ENCODE measurements around the gene ZNF106. TPM values are rescaled to one million over a fixed set of nuclear protein-coding genes. Genes with fewer than 3 reads are reported as not detected.

Gene ZNF106
- total RNA-seq, 1 donor from 2014 or later = 56.3 TPM

DNA sequence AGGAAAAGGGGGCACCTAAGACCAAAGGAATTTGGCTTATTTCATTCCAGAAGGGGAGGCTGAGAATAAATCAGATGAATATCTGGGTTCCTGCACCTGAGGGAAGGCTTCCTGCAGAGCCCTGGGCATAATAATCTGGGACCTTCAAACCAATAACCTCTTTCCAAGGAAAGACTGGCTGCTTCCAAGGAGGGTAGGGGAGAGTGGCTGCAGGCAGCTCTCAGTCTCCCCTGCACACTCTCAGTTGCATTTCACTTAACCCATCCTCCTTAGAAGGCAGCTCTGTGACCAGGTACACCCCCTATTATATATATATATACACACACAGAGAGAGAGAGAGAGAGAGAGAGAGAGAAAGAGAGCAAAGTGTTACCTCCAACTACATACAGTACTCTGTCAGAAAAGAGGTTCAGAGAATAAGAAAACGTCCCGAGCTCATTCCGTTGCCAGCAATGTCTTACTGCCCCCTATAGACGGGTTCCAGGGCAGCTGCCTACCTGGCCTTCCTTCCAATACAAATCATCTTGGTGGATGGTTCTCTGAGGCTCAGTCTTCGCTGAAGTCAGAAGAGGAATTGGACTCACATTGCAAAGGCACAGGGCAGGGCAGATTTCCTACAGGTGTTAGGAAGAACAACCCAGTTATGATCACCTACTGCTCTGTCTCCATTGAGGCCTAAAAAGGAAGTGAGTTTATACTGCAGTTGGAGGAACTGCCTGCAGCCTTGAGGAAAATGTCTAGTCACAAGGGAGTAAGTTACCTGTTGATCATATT, 105.5 kb downstream of the ZNF106 start:
- TF ChIP-seq, protein P1, sequence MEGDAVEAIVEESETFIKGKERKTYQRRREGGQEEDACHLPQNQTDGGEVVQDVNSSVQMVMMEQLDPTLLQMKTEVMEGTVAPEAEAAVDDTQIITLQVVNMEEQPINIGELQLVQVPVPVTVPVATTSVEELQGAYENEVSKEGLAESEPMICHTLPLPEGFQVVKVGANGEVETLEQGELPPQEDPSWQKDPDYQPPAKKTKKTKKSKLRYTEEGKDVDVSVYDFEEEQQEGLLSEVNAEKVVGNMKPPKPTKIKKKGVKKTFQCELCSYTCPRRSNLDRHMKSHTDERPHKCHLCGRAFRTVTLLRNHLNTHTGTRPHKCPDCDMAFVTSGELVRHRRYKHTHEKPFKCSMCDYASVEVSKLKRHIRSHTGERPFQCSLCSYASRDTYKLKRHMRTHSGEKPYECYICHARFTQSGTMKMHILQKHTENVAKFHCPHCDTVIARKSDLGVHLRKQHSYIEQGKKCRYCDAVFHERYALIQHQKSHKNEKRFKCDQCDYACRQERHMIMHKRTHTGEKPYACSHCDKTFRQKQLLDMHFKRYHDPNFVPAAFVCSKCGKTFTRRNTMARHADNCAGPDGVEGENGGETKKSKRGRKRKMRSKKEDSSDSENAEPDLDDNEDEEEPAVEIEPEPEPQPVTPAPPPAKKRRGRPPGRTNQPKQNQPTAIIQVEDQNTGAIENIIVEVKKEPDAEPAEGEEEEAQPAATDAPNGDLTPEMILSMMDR (IDR thresholded peaks at IDR 0.05; ENCODE audit: unreplicated experiment) = peak; percentile 61
- H3K4me1 Mint-ChIP-seq (ENCODE audit: unreplicated experiment) = peaks cover 46% of the 10 kb centered on the region
- H3K9me3 Mint-ChIP-seq (ENCODE audit: unreplicated experiment) = no peaks in the 10 kb centered on the region
- peak overlapping the region; percentile 78 for H3K27ac Mint-ChIP-seq (ENCODE audit: unreplicated experiment)
- peaks cover 3% of the 10 kb centered on the region for H3K27me3 Mint-ChIP-seq (ENCODE audit: unreplicated experiment)
- no peaks in the 10 kb centered on the region for H3K36me3 Mint-ChIP-seq (ENCODE audit: low read depth, unreplicated experiment)
- peak; percentile 62 for DNase-seq (ENCODE audit: low spot score)
- no peak overlapping the region for H3K4me3 Mint-ChIP-seq (ENCODE audit: unreplicated experiment)

DNA sequence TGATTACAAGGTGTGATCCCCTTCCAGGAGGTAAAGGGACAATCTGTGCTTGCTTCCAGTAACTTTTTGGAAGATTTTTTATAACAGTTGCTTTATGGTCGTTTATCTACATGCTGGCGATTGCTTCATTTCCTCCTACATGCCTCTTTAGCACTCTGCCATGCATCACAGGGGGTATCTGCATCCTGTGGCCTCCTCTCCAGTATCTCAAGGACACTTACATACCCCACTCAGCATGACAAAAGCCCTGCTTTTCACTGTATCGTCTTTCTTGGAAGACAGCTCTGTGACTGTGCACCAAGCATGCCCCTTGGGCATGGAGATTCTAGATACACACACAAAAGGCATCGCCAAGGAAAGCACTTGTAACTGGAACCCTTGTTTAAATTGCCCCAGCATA, 106.3 kb downstream of the ZNF106 start:
- no peaks in the 10 kb centered on the region for H3K9me3 Mint-ChIP-seq (ENCODE audit: unreplicated experiment)
- DNase-seq (ENCODE audit: low spot score) = no peak
- H3K4me3 Mint-ChIP-seq (ENCODE audit: unreplicated experiment) = no peak overlapping the region
- peaks cover 2% of the 10 kb centered on the region for H3K27me3 Mint-ChIP-seq (ENCODE audit: unreplicated experiment)
- no peak overlapping the region for H3K27ac Mint-ChIP-seq (ENCODE audit: unreplicated experiment)
- H3K4me1 Mint-ChIP-seq (ENCODE audit: unreplicated experiment) = peaks cover 46% of the 10 kb centered on the region
- H3K36me3 Mint-ChIP-seq (ENCODE audit: low read depth, unreplicated experiment) = no peaks in the 10 kb centered on the region
- TF ChIP-seq, protein P1 (IDR thresholded peaks at IDR 0.05; ENCODE audit: unreplicated experiment) = no peak

DNA sequence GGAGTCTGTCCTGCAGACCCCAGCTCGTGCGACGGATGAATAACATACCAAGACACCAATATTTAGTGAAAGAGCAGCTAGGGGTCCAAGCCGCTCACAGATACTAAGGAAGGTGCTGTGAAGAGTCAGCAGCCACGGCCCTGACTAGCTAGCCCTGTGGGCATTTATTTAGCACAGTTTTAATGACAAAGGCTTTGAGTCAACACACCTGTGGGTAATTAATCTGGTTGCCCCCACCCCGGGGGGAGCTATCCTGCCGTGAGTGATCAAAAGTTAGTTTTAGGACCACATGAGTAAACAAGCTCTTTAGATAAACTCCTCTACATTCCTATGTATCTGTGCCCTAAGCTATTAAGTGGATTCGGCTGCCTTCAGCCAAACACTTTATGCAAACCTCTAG, 112.9 kb downstream of the ZNF106 start:
- no peak for DNase-seq (ENCODE audit: low spot score)
- Mint-ChIP-seq H3K4me1 (ENCODE audit: unreplicated experiment) (no peaks in the 10 kb centered on the region), H3K36me3 (ENCODE audit: low read depth, unreplicated experiment) (peaks cover 7% of the 10 kb centered on the region), H3K9me3 (ENCODE audit: unreplicated experiment) (peaks cover 8% of the 10 kb centered on the region), H3K4me3 (ENCODE audit: unreplicated experiment) (no peak overlapping the region), H3K27me3 (ENCODE audit: unreplicated experiment) (peaks cover 3% of the 10 kb centered on the region), H3K27ac (ENCODE audit: unreplicated experiment) (no peak overlapping the region)
- TF ChIP-seq, protein P1 (IDR thresholded peaks at IDR 0.05; ENCODE audit: unreplicated experiment) = no peak

DNA sequence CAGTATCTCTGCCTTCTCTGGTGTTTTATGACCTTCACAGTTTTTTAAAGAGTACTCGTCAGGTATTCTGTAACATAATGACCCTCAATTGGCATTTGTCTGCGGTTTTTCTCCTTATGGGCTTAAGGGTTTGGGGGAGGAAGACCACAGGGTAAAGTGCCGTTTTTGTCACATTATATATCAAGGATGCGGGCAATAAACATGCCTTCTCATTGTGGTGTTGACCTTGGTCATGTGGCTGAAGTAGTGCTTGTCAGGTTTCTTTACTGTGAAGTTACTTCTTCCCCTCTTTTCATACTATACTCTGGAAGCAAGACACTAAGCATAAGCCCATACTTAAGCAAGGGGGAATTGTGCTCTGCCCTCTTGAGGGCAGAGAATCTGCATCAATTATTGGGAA, 115.0 kb downstream of the ZNF106 start:
- Mint-ChIP-seq H3K27me3 (ENCODE audit: unreplicated experiment) (peaks cover 3% of the 10 kb centered on the region), H3K4me1 (ENCODE audit: unreplicated experiment) (no peaks in the 10 kb centered on the region), H3K9me3 (ENCODE audit: unreplicated experiment) (peaks cover 8% of the 10 kb centered on the region), H3K27ac (ENCODE audit: unreplicated experiment) (no peak overlapping the region), H3K4me3 (ENCODE audit: unreplicated experiment) (no peak overlapping the region), H3K36me3 (ENCODE audit: low read depth, unreplicated experiment) (peaks cover 7% of the 10 kb centered on the region)
- DNase-seq (ENCODE audit: low spot score) = no peak
- TF ChIP-seq, protein P1 (IDR thresholded peaks at IDR 0.05; ENCODE audit: unreplicated experiment) = no peak

DNA sequence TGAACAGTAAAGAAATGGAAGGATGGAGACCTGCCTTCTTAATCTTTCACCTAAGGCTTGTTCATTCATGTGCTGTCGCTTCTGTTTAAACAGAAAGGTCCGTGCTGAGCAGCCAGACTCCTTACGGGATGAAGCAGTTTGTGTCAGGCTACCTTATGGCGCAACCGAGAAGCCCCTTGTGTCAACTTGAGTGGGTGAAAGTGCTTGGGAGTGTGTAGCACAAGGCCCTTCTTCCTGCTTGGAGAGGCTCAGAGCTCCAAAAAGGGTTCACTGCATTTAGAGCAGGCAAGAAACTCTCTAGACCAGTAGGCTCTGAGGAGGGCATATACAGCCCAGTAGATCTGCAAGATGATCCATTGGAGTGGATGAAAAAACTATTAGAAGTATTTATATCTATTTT, 115.7 kb downstream of the ZNF106 start:
- Mint-ChIP-seq H3K9me3 (ENCODE audit: unreplicated experiment) (peaks cover 8% of the 10 kb centered on the region), H3K36me3 (ENCODE audit: low read depth, unreplicated experiment) (peaks cover 7% of the 10 kb centered on the region), H3K4me3 (ENCODE audit: unreplicated experiment) (no peak overlapping the region), H3K27ac (ENCODE audit: unreplicated experiment) (no peak overlapping the region), H3K4me1 (ENCODE audit: unreplicated experiment) (no peaks in the 10 kb centered on the region), H3K27me3 (ENCODE audit: unreplicated experiment) (peaks cover 3% of the 10 kb centered on the region)
- TF ChIP-seq, protein P1 (IDR thresholded peaks at IDR 0.05; ENCODE audit: unreplicated experiment) = no peak
- DNase-seq (ENCODE audit: low spot score) = no peak
